Measurements from ENCODE around the gene OR52E1. TPM values are rescaled to one million over a fixed set of nuclear protein-coding genes. Genes with fewer than 3 reads are reported as not detected.

Gene OR52E1
- total and polyA plus RNA-seq, 2 of the 4 experiments (the other 2 are of a cell fraction) = not detected

DNA sequence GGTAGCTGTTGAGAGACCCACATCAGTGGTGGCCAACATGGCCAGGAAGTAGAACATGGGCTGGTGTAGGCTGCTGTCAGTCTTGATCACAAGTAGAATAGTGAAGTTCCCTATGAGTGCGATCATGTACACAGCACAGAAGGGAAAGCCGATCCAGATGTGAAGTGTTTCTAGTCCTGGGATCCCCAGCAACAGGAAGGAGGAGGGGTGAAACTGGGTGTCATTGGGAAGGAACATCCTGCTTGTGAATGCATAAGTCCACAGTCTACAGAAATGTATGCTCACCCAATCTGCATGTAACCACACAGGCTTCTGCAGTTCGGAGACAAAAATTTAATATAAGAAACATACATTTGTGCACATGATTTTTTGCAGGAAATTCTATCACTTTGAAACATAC is 10.0 kb upstream of the OR52E1 start, which contains the start of gene OR52E2:
TSS of gene OR52E2 (minus strand) at position 237 of the 400 bp plus-strand sequence. CDS start at position 237, 0 bp downstream.
- H3K18ac ChIP-seq (ENCODE audit: low read depth, low read length) = no peak within 1 kb of the TSS
- BruUV-seq (replicated peaks) = no TSS peak
- H3K27ac ChIP-seq (ENCODE audit: insufficient read depth, low read length) = no peak within 1 kb of the TSS
- H3K79me1 ChIP-seq (ENCODE audit: low read depth in 1 of 2, low read length in 2 of 2) = no peaks in the 10 kb centered on the region
- no peak within 1 kb of the TSS for H3K56ac ChIP-seq (ENCODE audit: extremely low read depth, insufficient read depth, low read length)
- in situ Hi-C loops (cut with MboI; ENCODE audit: low sequenced_read_pairs) = no loop called here
- no peak within 1 kb of the TSS for H3K4ac ChIP-seq (ENCODE audit: low read depth, low read length)
- H2BK5ac ChIP-seq (ENCODE audit: low read depth, low read length, poor library complexity, severe bottlenecking) = no peak within 1 kb of the TSS
- H3K27me3 ChIP-seq (ENCODE audit: control insufficient read depth, insufficient read depth, low read length) = no peaks in the 10 kb centered on the region
- no peaks in the 10 kb centered on the region for H4K20me1 ChIP-seq (ENCODE audit: insufficient read depth, low read length)
- no peak for ATAC-seq (ENCODE audit: low read depth)
- H4K8ac ChIP-seq (ENCODE audit: low read depth in 2 of 2, low read length in 2 of 2) = no peak within 1 kb of the TSS
- H4K91ac ChIP-seq (ENCODE audit: insufficient read depth, low read depth, low read length) = no peak within 1 kb of the TSS
- ChIA-PET CTCF (no interaction called here), POLR2A (ENCODE audit: unreplicated experiment) (no interaction called here)
- no peaks in the 10 kb centered on the region for H3K9me3 ChIP-seq (ENCODE audit: control insufficient read depth, insufficient read depth, low read length)
- H2BK20ac ChIP-seq (ENCODE audit: low read depth, low read length) = no peak within 1 kb of the TSS
- TF ChIP-seq RCOR1 (IDR thresholded peaks at IDR 0.05; ENCODE audit: insufficient replicate concordance, low read length) (no peak), MXI1 (IDR thresholded peaks at IDR 0.05; ENCODE audit: borderline replicate concordance, low read depth, low read length) (no peak), RAD21 (IDR thresholded peaks at IDR 0.05; ENCODE audit: low read length) (no peak), SMC3 (IDR thresholded peaks at IDR 0.05; ENCODE audit: low read depth, low read length) (no peak), MAFK (IDR thresholded peaks at IDR 0.05; ENCODE audit: low read depth, low read length) (no peak), BHLHE40 (IDR thresholded peaks at IDR 0.05; ENCODE audit: low read depth, low read length) (no peak), POLR2A (IDR thresholded peaks at IDR 0.05; ENCODE audit: low read depth, low read length) (no peak), MAZ (IDR thresholded peaks at IDR 0.05; ENCODE audit: borderline replicate concordance, low read depth, low read length) (no peak)
- TF ChIP-seq, protein P1, sequence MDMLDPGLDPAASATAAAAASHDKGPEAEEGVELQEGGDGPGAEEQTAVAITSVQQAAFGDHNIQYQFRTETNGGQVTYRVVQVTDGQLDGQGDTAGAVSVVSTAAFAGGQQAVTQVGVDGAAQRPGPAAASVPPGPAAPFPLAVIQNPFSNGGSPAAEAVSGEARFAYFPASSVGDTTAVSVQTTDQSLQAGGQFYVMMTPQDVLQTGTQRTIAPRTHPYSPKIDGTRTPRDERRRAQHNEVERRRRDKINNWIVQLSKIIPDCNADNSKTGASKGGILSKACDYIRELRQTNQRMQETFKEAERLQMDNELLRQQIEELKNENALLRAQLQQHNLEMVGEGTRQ (IDR thresholded peaks at IDR 0.05; ENCODE audit: low read depth, low read length) = no peak
- TF ChIP-seq, protein P2, sequence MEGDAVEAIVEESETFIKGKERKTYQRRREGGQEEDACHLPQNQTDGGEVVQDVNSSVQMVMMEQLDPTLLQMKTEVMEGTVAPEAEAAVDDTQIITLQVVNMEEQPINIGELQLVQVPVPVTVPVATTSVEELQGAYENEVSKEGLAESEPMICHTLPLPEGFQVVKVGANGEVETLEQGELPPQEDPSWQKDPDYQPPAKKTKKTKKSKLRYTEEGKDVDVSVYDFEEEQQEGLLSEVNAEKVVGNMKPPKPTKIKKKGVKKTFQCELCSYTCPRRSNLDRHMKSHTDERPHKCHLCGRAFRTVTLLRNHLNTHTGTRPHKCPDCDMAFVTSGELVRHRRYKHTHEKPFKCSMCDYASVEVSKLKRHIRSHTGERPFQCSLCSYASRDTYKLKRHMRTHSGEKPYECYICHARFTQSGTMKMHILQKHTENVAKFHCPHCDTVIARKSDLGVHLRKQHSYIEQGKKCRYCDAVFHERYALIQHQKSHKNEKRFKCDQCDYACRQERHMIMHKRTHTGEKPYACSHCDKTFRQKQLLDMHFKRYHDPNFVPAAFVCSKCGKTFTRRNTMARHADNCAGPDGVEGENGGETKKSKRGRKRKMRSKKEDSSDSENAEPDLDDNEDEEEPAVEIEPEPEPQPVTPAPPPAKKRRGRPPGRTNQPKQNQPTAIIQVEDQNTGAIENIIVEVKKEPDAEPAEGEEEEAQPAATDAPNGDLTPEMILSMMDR (conservative IDR thresholded peaks at IDR 0.05; ENCODE audit: low read depth, low read length) = no peak
- H3K4me2 ChIP-seq (ENCODE audit: low read depth, low read length) = no peak within 1 kb of the TSS
- intact Hi-C loops (cut with micrococcal nuclease) = no loop called here
- no peaks in the 10 kb centered on the region for H3K36me3 ChIP-seq (ENCODE audit: control insufficient read depth, insufficient read depth, low read length)
- no peak within 1 kb of the TSS for H3K14ac ChIP-seq (replicated peaks; ENCODE audit: low read depth, low read length)
- no peak within 1 kb of the TSS for H3K4me3 ChIP-seq (ENCODE audit: insufficient read depth, low read depth, low read length)
- H2AK5ac ChIP-seq (ENCODE audit: low read depth, low read length) = no peak within 1 kb of the TSS
- no peak within 1 kb of the TSS for H3K23ac ChIP-seq (ENCODE audit: low read depth, low read length)
- WGBS, 2 experiments (ENCODE audit: extremely low coverage in 2 of 2, insufficient read length in 1 of 2) = 80% methylated on average over 1 of the region's 3 CpGs; no CpG with 5 or more reads in 1 of the 2 experiments
- no peak within 1 kb of the TSS for H4K5ac ChIP-seq (ENCODE audit: low read depth, low read length)
- no peak within 1 kb of the TSS for H2BK15ac ChIP-seq (ENCODE audit: low read depth, low read length)
- dilution Hi-C loops (cut with HindIII; ENCODE audit: low sequenced_read_pairs, unreplicated experiment) = no loop called here
- no peak within 1 kb of the TSS for H2AFZ ChIP-seq (replicated peaks; ENCODE audit: low read length, poor library complexity)
- no peak for DNase-seq
- no peak within 1 kb of the TSS for H2AK9ac ChIP-seq (replicated peaks; ENCODE audit: low read depth, low read length, poor library complexity)
- H3K4me1 ChIP-seq (ENCODE audit: control insufficient read depth, insufficient read depth, low read length) = no peaks in the 10 kb centered on the region
- no peaks in the 10 kb centered on the region for H3K9me1 ChIP-seq (ENCODE audit: insufficient read depth, low read length)
- no peak within 1 kb of the TSS for H2BK120ac ChIP-seq (ENCODE audit: low read depth, low read length)
- no peak within 1 kb of the TSS for H3K9ac ChIP-seq (ENCODE audit: low read depth, low read length)
